Lower leg skin (tissue), 4 donors: ENCODE data around the gene NDUFV3. TPM values are rescaled to one million over a fixed set of nuclear protein-coding genes. Genes with fewer than 3 reads are reported as not detected.
"Not testable (repeated sequence)": the region's sequence is repeated elsewhere in the genome, so short reads cannot be mapped to it uniquely, and the experiment has no call there.

Source experiments
- DNase-seq, 2 donors: peaks; one replicate each; pipeline ENCODE4 v3.0.0-alpha.2; 2019; ENCODE audit warnings: low spot score in 2 of 2
- H3K4me3 ChIP-seq: fragments of 200-600 bp; sonication (generic); 2 replicates; pipeline ENCODE4 v1.5.1; 2017; ENCODE audit warnings: mild to moderate bottlenecking, low read depth; ENCODE audit not compliant: poor library complexity, severe bottlenecking
- POLR2A ChIP-seq, 2 donors: fragments of 450-650 bp; IDR thresholded peaks; one replicate each; pipeline ENCODE4 v1.6.1; 2016 to 2017; ENCODE audit warnings: antibody characterized with exemption in 2 of 2, mild to moderate bottlenecking in 1 of 2, moderate library complexity in 1 of 2
- WGBS, 2 donors: methylation state at CpG; one replicate each; pipeline ENCODE4 v1.1.5; 2018; 5-methylcytosine and 5-hydroxymethylcytosine counted together
- intact Hi-C: fragments of 100-400 bp; cut with DNase I; formaldehyde crosslinking; loops from one replicate; pipeline ENCODE4 v1.15.0; 2023; ENCODE audit warnings: low total_unique reads
- total RNA-seq, 4 donors: library from RNA; depleted of rRNA; stranded (reverse); fragments of >200 nt; gene quantifications; one replicate each; pipeline ENCODE4 v1.1.0, GENCODE V29; 2016
- TF ChIP-seq, protein P1 (sequence below), 3 donors: fragments of 450-650 bp; IDR thresholded peaks; one replicate each; pipeline ENCODE4 v1.5.1; 2016; ENCODE audit warnings: antibody characterized with exemption in 3 of 3, mild to moderate bottlenecking in 3 of 3, moderate library complexity in 2 of 3

NDUFV3 gene
- total RNA-seq, 4 donors from 2014 or later, result 41.8 to 65.3 (median 60.0) TPM

DNA sequence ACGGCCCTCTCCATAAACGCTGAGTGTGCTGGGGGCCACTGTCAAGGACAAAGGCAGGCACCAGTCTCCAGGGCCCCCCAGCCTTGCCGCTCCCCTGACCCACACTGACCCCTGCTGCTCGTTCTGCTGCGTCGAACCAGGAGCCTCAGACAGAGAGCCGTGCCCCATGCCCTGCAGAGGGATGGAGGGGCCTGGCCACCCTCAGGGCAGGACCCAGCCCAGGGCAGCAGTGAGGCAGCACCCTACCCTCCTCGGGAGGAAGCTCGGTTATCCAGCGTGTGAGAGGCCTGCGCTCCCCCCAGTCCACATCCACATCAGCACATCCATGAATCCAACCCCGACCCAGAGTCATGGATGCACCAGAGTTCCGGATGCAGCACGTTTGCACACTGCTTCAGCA lies 28.8 kb upstream of the NDUFV3 start:
- intact Hi-C loops, result no loop called here
- TF ChIP-seq POLR2A (IDR thresholded peaks at IDR 0.05), result no peak
- TF ChIP-seq, protein P1, sequence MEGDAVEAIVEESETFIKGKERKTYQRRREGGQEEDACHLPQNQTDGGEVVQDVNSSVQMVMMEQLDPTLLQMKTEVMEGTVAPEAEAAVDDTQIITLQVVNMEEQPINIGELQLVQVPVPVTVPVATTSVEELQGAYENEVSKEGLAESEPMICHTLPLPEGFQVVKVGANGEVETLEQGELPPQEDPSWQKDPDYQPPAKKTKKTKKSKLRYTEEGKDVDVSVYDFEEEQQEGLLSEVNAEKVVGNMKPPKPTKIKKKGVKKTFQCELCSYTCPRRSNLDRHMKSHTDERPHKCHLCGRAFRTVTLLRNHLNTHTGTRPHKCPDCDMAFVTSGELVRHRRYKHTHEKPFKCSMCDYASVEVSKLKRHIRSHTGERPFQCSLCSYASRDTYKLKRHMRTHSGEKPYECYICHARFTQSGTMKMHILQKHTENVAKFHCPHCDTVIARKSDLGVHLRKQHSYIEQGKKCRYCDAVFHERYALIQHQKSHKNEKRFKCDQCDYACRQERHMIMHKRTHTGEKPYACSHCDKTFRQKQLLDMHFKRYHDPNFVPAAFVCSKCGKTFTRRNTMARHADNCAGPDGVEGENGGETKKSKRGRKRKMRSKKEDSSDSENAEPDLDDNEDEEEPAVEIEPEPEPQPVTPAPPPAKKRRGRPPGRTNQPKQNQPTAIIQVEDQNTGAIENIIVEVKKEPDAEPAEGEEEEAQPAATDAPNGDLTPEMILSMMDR (IDR thresholded peaks at IDR 0.05), result no peak
- no peak for DNase-seq
- WGBS, 2 donors, result 86 to 90% methylated on average over 13 to 14 of the region's 14 CpGs
- H3K4me3 ChIP-seq, result no peak overlapping the region

DNA sequence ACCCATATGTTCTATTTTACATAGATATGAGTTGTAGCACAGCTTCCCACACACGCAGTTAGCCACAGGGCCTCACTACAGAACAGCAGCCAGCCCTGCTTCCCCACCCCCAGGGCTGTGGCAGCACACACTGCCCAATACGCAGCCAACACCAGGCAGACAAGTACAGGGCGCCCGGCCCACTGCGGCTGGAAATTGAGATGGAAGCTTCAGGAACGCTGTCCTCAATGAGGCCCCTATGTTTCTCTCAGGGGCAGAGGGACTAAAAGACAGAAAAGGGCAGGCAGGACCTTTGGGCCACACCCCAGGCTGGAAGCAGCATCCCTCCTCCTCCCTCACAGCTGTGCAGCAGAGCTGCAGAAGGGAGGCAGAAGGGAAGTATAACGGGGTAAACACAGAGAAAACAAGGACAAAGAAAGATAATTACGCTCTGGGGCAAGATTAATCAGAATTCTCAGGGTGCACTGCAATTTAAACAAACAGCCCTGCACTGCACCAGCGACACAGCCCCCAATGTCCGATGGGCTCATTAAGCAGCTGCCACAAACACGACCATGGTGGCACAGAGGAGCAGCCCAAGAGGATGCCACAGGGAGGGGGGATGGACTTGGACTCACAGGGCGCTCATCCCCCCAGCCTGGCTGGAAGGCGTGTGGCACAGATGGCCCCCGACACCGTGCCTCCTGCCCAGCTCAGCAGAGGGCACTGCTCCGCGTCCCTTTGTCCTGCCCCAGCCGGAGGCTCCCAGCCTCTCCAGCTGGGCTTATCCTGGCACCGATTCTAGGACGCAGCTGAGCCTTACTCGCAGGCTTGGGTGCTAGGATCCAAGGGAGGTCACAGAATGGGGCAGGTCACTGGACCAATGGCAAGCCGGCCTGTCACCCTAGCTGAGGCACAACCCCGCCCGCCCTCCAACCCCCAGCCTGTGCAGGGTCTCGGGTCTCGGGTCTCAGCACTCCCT lies 28.0 kb upstream of the NDUFV3 start:
- H3K4me3 ChIP-seq, result no peak overlapping the region
- DNase-seq, result no peak
- intact Hi-C loops, result no loop called here
- WGBS, 2 donors, result 81 to 86% methylated on average over 21 of the region's 26 CpGs
- TF ChIP-seq, protein P1 (IDR thresholded peaks at IDR 0.05), result no peak
- no peak for TF ChIP-seq POLR2A (IDR thresholded peaks at IDR 0.05)

- H3K4me3 ChIP-seq, result no peak overlapping the region
- TF ChIP-seq POLR2A (IDR thresholded peaks at IDR 0.05), result no peak
- TF ChIP-seq, protein P1 (IDR thresholded peaks at IDR 0.05), result no peak
- intact Hi-C loops, result no loop called here
- WGBS, 2 donors, result 69 to 84% methylated on average over 6 to 8 of the region's 8 CpGs
- no peak for DNase-seq
These were observed 27.3 kb upstream of the NDUFV3 start for GRCh38 chr21:42865776-42866160.

GRCh38 chr21:42868196-42868595 lies 24.9 kb upstream of the NDUFV3 start:
- WGBS, 2 donors, result 83 to 95% methylated on average over 9 to 10 of the region's 10 CpGs
- DNase-seq, result no peak
- intact Hi-C loops, result no loop called here
- TF ChIP-seq, protein P1 (IDR thresholded peaks at IDR 0.05), result no peak
- TF ChIP-seq POLR2A (IDR thresholded peaks at IDR 0.05), result no peak
- no peak overlapping the region for H3K4me3 ChIP-seq

DNA sequence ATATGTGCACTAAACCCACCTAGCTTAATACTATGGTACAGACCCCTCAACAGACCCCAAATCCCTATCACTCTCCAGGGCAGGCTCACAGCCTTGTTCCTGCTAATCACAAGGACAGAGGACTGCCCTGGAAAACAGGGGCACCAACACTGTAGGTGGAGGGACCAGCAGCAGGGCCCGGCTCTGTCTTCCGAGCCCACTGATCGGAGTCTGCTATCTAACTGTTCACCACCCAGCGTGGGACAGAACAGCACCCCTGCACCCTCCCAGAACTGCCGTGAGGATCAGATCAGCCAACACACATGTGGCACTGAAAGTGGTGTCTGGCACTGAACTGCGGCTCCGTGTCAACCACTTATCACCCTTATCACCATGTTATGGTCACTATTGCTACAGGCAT lies 20.0 kb upstream of the NDUFV3 start:
- WGBS, 2 donors, result 95 to 98% methylated on average over 7 of the region's 7 CpGs
- intact Hi-C loops, result no loop called here

GRCh38 chr21:42875811-42876210 lies 17.3 kb upstream of the NDUFV3 start:
- H3K4me3 ChIP-seq, DNase-seq, intact Hi-C loops: not testable (repeated sequence)
- 97% methylated on average over 10 of the region's 10 CpGs for WGBS, 2 donors

More for the DNA sequence above, 20.0 kb upstream of the NDUFV3 start:
- DNase-seq, result no peak
- TF ChIP-seq, protein P1 (IDR thresholded peaks at IDR 0.05), result no peak
- TF ChIP-seq POLR2A (IDR thresholded peaks at IDR 0.05), result no peak
- H3K4me3 ChIP-seq, result no peak overlapping the region
